ENCODE results near the gene DLG5.
A peak's percentile ranks its signal among the peaks of the same experiment; 100 is the strongest.

Gene DLG5

DNA sequence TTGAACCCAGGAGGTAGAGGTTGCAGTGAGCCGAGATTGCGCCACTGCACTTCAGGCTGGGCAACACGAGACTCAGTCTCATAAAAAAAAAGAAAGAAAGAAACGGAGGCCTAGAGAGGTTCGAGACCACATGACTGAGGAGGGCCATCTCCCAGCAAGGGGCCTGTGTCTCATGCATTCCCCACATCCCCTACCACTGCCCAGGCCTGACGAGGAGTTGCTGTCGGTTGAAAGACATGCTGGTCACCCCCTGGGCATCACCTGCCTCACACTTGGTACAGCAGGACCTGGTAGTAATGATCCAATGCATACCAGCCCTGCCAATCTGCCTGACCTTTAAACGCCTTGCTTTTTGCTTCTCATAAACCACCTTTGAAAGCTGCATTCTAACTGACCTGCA, 85.9 kb downstream of the DLG5 start:
- Histone ChIP-seq H3K79me1 (ENCODE audit: low read length) (peaks cover 3% of the 10 kb centered on the region), H3K27ac (ENCODE audit: low read depth, low read length) (no peak overlapping the region), H3K23ac (ENCODE audit: low read length) (no peak overlapping the region), H2AFZ (ENCODE audit: insufficient read depth, low read length, poor library complexity) (no peak overlapping the region), H3K4me2 (ENCODE audit: low read length) (no peak overlapping the region), H2BK120ac (ENCODE audit: insufficient read depth, low read length, poor library complexity) (no peak overlapping the region), H3K4ac (ENCODE audit: low read depth, low read length) (no peak overlapping the region), H3K9ac (ENCODE audit: low read length) (no peak overlapping the region), H3K9me3 (ENCODE audit: insufficient read depth, low read depth, low read length) (no peaks in the 10 kb centered on the region), H3K27me3 (ENCODE audit: insufficient read depth, low read length) (no peaks in the 10 kb centered on the region), H2AK5ac (ENCODE audit: low read length) (no peak overlapping the region), H3K4me1 (ENCODE audit: control insufficient read depth in 1 of 2, insufficient read depth in 2 of 2, low read length in 2 of 2) (peaks cover 13 to 21% of the 10 kb centered on the region in 2 experiments), H2BK12ac (ENCODE audit: low read length) (no peak overlapping the region), H4K8ac (ENCODE audit: low read depth, low read length) (no peak overlapping the region), H3K36me3 (ENCODE audit: control insufficient read depth in 1 of 2, insufficient read depth in 2 of 2, low read length in 2 of 2) (peaks cover 47 to 59% of the 10 kb centered on the region in 2 experiments), H4K12ac (ENCODE audit: low read depth, low read length) (no peak overlapping the region), H3K4me3 (ENCODE audit: low read depth, low read length) (no peak overlapping the region), H3K18ac (ENCODE audit: low read length) (no peak overlapping the region), H3K79me2 (ENCODE audit: control insufficient read depth, insufficient read depth, low read length, poor library complexity) (peaks cover 1% of the 10 kb centered on the region), H3K14ac (ENCODE audit: low read length) (no peak overlapping the region), H2BK5ac (ENCODE audit: low read depth, low read length, poor library complexity) (no peak overlapping the region), H4K91ac (ENCODE audit: low read depth, low read length) (no peak overlapping the region)
- WGBS (ENCODE audit: extremely low coverage, insufficient coverage, insufficient read length), result no CpG with 5 or more reads among the region's 8 CpGs
- no peak for DNase-seq

DNA sequence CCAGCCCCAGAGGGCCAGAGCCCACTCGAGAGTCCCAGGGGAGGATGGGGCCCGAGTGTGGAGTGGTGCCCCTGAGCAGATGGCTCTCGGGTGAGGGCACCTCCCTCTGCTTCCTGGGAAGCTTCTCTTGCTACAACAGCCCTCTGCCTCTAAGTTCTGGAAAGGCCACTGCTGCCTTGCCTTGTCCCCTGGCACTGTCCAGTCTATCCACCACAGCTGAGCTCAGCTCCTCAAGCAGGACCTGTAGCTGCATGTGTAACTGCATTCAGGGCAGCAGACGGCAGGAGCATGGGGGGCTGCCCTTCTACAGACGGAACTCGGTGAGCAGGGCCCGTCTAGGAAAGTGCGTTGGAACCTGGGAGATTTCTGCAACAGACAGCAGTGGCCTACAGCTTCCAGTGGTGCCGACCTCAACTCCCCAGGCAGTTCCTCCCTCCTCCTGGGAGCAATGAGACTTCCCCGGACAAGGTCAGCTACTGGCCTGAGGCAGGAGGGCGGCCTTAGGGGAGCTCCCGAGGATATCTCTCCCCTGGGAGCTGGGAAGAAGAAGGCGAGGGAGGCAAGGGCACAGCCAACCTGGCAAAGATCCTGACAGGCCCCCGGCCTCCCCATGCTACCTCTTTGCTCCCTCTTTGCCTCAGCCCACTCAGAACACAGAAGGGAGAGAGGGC, 88.5 kb downstream of the DLG5 start:
- H2AFZ ChIP-seq (ENCODE audit: insufficient read depth, low read length, poor library complexity), result peak overlapping the region; percentile 18
- H3K23ac ChIP-seq (ENCODE audit: low read length), result no peak overlapping the region
- H3K9ac ChIP-seq (ENCODE audit: low read length), result no peak overlapping the region
- peak overlapping the region; percentile 22 for H4K8ac ChIP-seq (ENCODE audit: low read depth, low read length)
- H2AK5ac ChIP-seq (ENCODE audit: low read length), result no peak overlapping the region
- no peak overlapping the region for H2BK120ac ChIP-seq (ENCODE audit: insufficient read depth, low read length, poor library complexity)
- no peak overlapping the region for H4K91ac ChIP-seq (ENCODE audit: low read depth, low read length)
- peaks cover 66 to 71% of the 10 kb centered on the region in 2 experiments for H3K36me3 ChIP-seq (ENCODE audit: control insufficient read depth in 1 of 2, insufficient read depth in 2 of 2, low read length in 2 of 2)
- no peak overlapping the region for H3K4me3 ChIP-seq (ENCODE audit: low read depth, low read length)
- WGBS (ENCODE audit: extremely low coverage, insufficient coverage, insufficient read length), result no CpG with 5 or more reads among the region's 14 CpGs
- no peaks in the 10 kb centered on the region for H3K79me1 ChIP-seq (ENCODE audit: low read length)
- no peak overlapping the region for H3K4me2 ChIP-seq (ENCODE audit: low read length)
- H3K18ac ChIP-seq (ENCODE audit: low read length), result no peak overlapping the region
- peaks cover 6 to 12% of the 10 kb centered on the region in 2 experiments for H3K4me1 ChIP-seq (ENCODE audit: control insufficient read depth in 1 of 2, insufficient read depth in 2 of 2, low read length in 2 of 2)
- no peak overlapping the region for H3K27ac ChIP-seq (ENCODE audit: low read depth, low read length)
- H4K12ac ChIP-seq (ENCODE audit: low read depth, low read length), result peak overlapping the region; percentile 39
- peaks cover 1% of the 10 kb centered on the region for H3K9me3 ChIP-seq (ENCODE audit: insufficient read depth, low read depth, low read length)
- H3K27me3 ChIP-seq (ENCODE audit: insufficient read depth, low read length), result no peaks in the 10 kb centered on the region
- H2BK12ac ChIP-seq (ENCODE audit: low read length), result no peak overlapping the region
- H3K79me2 ChIP-seq (ENCODE audit: control insufficient read depth, insufficient read depth, low read length, poor library complexity), result peaks cover 1% of the 10 kb centered on the region
- no peak overlapping the region for H2BK5ac ChIP-seq (ENCODE audit: low read depth, low read length, poor library complexity)
- no peak for DNase-seq
- H3K4ac ChIP-seq (ENCODE audit: low read depth, low read length), result no peak overlapping the region
- H3K14ac ChIP-seq (ENCODE audit: low read length), result no peak overlapping the region

DNA sequence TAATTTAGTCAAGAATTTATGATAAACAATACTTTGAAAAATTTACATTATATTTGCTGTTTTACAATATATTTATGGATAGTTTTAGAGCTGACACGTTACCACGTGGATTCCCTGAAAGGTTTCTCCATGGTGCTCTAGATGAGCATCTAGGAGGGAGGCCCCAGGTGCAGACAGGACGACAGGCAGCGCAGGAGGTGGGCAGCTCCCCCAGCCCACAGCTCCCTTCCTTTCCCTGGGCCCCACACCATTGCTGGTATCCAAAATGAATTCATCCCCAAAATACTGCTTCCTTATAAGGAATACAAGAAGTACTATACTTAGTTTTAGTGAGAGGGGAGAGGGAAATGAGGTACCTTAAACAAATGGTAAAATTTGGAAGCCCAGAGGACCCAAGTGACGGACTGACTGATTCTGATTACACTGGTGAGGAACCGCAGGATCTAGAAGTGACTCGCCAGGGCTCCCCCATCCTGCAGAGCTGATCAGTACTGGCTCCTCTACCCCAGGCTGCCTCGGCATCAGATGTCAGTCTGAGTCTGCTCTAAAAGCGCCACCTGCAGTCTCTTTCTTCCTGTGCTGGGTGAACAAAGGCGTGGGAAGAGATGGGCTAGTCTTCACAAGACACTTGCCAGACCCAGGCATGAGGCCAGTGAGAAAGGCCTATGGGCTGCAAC, 89.2 kb downstream of the DLG5 start:
- H3K18ac ChIP-seq (ENCODE audit: low read length), result no peak overlapping the region
- H3K27ac ChIP-seq (ENCODE audit: low read depth, low read length), result no peak overlapping the region
- no peak overlapping the region for H2AFZ ChIP-seq (ENCODE audit: insufficient read depth, low read length, poor library complexity)
- H4K12ac ChIP-seq (ENCODE audit: low read depth, low read length), result no peak overlapping the region
- H2AK5ac ChIP-seq (ENCODE audit: low read length), result no peak overlapping the region
- no peak overlapping the region for H4K91ac ChIP-seq (ENCODE audit: low read depth, low read length)
- H3K36me3 ChIP-seq (ENCODE audit: control insufficient read depth in 1 of 2, insufficient read depth in 2 of 2, low read length in 2 of 2), result peaks cover 66 to 71% of the 10 kb centered on the region in 2 experiments
- no peak overlapping the region for H4K8ac ChIP-seq (ENCODE audit: low read depth, low read length)
- no CpG with 5 or more reads among the region's 10 CpGs for WGBS (ENCODE audit: extremely low coverage, insufficient coverage, insufficient read length)
- no peak overlapping the region for H2BK5ac ChIP-seq (ENCODE audit: low read depth, low read length, poor library complexity)
- H3K14ac ChIP-seq (ENCODE audit: low read length), result no peak overlapping the region
- H3K4me1 ChIP-seq (ENCODE audit: control insufficient read depth in 1 of 2, insufficient read depth in 2 of 2, low read length in 2 of 2), result peaks cover 6 to 12% of the 10 kb centered on the region in 2 experiments
- no peak overlapping the region for H3K9ac ChIP-seq (ENCODE audit: low read length)
- no peak overlapping the region for H3K4me3 ChIP-seq (ENCODE audit: low read depth, low read length)
- no peaks in the 10 kb centered on the region for H3K79me1 ChIP-seq (ENCODE audit: low read length)
- no peak overlapping the region for H3K23ac ChIP-seq (ENCODE audit: low read length)
- no peak for DNase-seq
- no peak overlapping the region for H3K4me2 ChIP-seq (ENCODE audit: low read length)
- H3K4ac ChIP-seq (ENCODE audit: low read depth, low read length), result no peak overlapping the region
- H2BK12ac ChIP-seq (ENCODE audit: low read length), result no peak overlapping the region
- H3K79me2 ChIP-seq (ENCODE audit: control insufficient read depth, insufficient read depth, low read length, poor library complexity), result peaks cover 1% of the 10 kb centered on the region
- H2BK120ac ChIP-seq (ENCODE audit: insufficient read depth, low read length, poor library complexity), result no peak overlapping the region
- H3K9me3 ChIP-seq (ENCODE audit: insufficient read depth, low read depth, low read length), result peaks cover 2% of the 10 kb centered on the region
- H3K27me3 ChIP-seq (ENCODE audit: insufficient read depth, low read length), result no peaks in the 10 kb centered on the region

DNA sequence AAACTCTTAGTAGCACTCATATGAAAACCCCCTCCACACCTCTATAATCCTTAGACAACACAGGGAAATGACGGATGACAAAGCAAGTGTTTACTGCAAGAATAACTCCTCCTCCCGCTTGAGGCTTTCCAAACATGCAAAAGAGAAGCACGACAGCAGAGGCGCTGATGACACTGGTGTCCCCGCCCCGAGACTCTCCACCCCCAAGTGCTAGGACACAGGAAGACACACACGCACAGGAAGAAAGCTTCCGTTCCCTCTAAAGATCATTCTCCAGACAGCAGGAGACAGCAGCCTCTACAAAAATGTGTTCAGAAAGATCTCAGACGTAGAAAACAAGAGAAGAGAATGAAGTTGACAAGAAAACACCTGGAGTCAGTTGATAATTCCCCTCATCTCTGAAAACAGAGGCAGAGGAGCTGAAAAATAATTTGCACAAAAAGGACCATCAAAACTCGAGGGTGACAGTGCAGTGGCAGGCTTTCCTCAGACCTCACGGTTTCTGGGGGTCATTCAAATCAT, 90.2 kb downstream of the DLG5 start:
- Histone ChIP-seq H3K14ac (ENCODE audit: low read length) (no peak overlapping the region), H2AK5ac (ENCODE audit: low read length) (no peak overlapping the region), H4K91ac (ENCODE audit: low read depth, low read length) (no peak overlapping the region), H3K9ac (ENCODE audit: low read length) (no peak overlapping the region), H3K27ac (ENCODE audit: low read depth, low read length) (no peak overlapping the region), H3K4ac (ENCODE audit: low read depth, low read length) (no peak overlapping the region), H3K79me1 (ENCODE audit: low read length) (no peaks in the 10 kb centered on the region), H3K27me3 (ENCODE audit: insufficient read depth, low read length) (no peaks in the 10 kb centered on the region), H3K9me3 (ENCODE audit: insufficient read depth, low read depth, low read length) (peaks cover 3% of the 10 kb centered on the region), H3K4me3 (ENCODE audit: low read depth, low read length) (no peak overlapping the region), H2BK120ac (ENCODE audit: insufficient read depth, low read length, poor library complexity) (no peak overlapping the region), H3K23ac (ENCODE audit: low read length) (no peak overlapping the region), H2AFZ (ENCODE audit: insufficient read depth, low read length, poor library complexity) (no peak overlapping the region), H3K4me1 (ENCODE audit: control insufficient read depth in 1 of 2, insufficient read depth in 2 of 2, low read length in 2 of 2) (peaks cover 6 to 12% of the 10 kb centered on the region in 2 experiments), H4K8ac (ENCODE audit: low read depth, low read length) (no peak overlapping the region), H3K4me2 (ENCODE audit: low read length) (no peak overlapping the region), H2BK5ac (ENCODE audit: low read depth, low read length, poor library complexity) (no peak overlapping the region), H3K36me3 (ENCODE audit: control insufficient read depth in 1 of 2, insufficient read depth in 2 of 2, low read length in 2 of 2) (peaks cover 60 to 72% of the 10 kb centered on the region in 2 experiments), H3K79me2 (ENCODE audit: control insufficient read depth, insufficient read depth, low read length, poor library complexity) (peaks cover 1% of the 10 kb centered on the region), H2BK12ac (ENCODE audit: low read length) (no peak overlapping the region), H3K18ac (ENCODE audit: low read length) (no peak overlapping the region), H4K12ac (ENCODE audit: low read depth, low read length) (no peak overlapping the region)
- WGBS (ENCODE audit: extremely low coverage, insufficient coverage, insufficient read length), result no CpG with 5 or more reads among the region's 11 CpGs
- peak; percentile 34 to 42 for DNase-seq
